ENCODE results near the gene PLOD3.
"Not testable (repeated sequence)": the region's sequence is repeated elsewhere in the genome, so short reads cannot be mapped to it uniquely, and the experiment has no call there.

Gene PLOD3

GRCh38 chr7:101201695-101202602 is 15.4 kb downstream of the PLOD3 start:
- FAIRE-seq: no peak
- TF ChIP-seq POU2F2 (IDR thresholded peaks at IDR 0.05; ENCODE audit: low read depth, low read length): no peak
- TF ChIP-seq SPI1 (IDR thresholded peaks at IDR 0.05; ENCODE audit: low read depth, low read length): peak; percentile 38
- TF ChIP-seq TAF1 (IDR thresholded peaks at IDR 0.05; ENCODE audit: low read depth, low read length): no peak
- no peak for TF ChIP-seq PAX5 (IDR thresholded peaks at IDR 0.05; ENCODE audit: insufficient read depth, low read length, severe bottlenecking)
- no peak for TF ChIP-seq POLR2A (IDR thresholded peaks at IDR 0.05; ENCODE audit: low read depth, low read length)
- no peak for DNase-seq (ENCODE audit: insufficient read length, low spot score)

DNA sequence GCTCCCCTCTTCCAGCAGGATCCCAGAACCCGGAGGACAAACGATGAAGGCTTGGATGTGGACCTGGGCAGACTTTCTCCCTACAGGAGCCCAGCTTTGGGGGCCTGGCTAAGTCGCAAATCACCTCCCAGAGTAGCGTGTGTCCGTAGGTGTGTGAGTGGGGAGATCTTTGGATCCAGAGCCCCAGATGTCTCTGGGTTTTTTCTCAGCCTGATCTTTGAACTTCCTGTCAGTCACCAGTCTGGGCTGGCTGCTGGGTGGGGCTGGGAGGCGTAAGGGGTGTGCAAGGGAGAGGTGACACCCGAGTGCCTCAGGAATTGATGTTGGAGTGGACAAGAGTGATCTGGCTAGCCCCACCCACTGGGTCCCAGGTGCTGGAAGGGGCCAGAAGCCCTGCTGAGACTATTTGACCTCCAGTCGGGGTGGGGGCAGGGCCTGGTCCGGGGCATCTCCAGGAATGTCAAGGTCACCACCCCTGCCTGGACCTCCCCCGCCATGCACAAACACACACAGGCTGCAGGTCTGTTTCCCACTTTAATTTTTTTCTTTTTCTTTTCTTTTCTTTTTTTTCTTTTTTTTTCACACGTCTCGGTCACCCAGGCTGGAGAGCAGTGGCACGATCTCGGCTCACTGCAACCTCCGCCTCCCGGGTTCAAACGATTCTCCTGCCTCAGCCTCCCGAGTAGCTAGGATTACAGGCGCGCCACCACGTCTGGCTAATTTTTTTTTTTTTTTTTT is 16.4 kb downstream of the PLOD3 start, which contains the start of gene MOGAT3:
TSS of gene MOGAT3 (minus strand) at position 175 of the 738 bp plus-strand sequence. CDS start 182 bp downstream, outside the sequence.
- FAIRE-seq (no peak), DNase-seq (ENCODE audit: insufficient read length, low spot score) (no peak)
- TF ChIP-seq POU2F2 (IDR thresholded peaks at IDR 0.05; ENCODE audit: low read depth, low read length) (no peak), POLR2A (IDR thresholded peaks at IDR 0.05; ENCODE audit: low read depth, low read length) (no peak), POLR2AphosphoS5 (IDR thresholded peaks at IDR 0.05; ENCODE audit: low read depth, low read length) (no peak), PAX5 (IDR thresholded peaks at IDR 0.05; ENCODE audit: insufficient read depth, low read length, severe bottlenecking) (no peak), SPI1 (IDR thresholded peaks at IDR 0.05; ENCODE audit: low read depth, low read length) (no peak), TAF1 (IDR thresholded peaks at IDR 0.05; ENCODE audit: low read depth, low read length) (no peak)

- FAIRE-seq (no peak), DNase-seq (ENCODE audit: insufficient read length, low spot score) (no peak)
- TF ChIP-seq PAX5 (IDR thresholded peaks at IDR 0.05; ENCODE audit: insufficient read depth, low read length, severe bottlenecking) (no peak), POU2F2 (IDR thresholded peaks at IDR 0.05; ENCODE audit: low read depth, low read length) (no peak), TAF1 (IDR thresholded peaks at IDR 0.05; ENCODE audit: low read depth, low read length) (no peak), POLR2AphosphoS5 (IDR thresholded peaks at IDR 0.05; ENCODE audit: low read depth, low read length) (no peak), POLR2A (IDR thresholded peaks at IDR 0.05; ENCODE audit: low read depth, low read length) (no peak), SPI1 (IDR thresholded peaks at IDR 0.05; ENCODE audit: low read depth, low read length) (no peak)
Measured at GRCh38 chr7:101200504-101200861, 16.9 kb downstream of the PLOD3 start.

GRCh38 chr7:101199522-101199921 is 17.9 kb downstream of the PLOD3 start:
- not testable (repeated sequence) for DNase-seq (ENCODE audit: insufficient read length, low spot score); FAIRE-seq

DNA sequence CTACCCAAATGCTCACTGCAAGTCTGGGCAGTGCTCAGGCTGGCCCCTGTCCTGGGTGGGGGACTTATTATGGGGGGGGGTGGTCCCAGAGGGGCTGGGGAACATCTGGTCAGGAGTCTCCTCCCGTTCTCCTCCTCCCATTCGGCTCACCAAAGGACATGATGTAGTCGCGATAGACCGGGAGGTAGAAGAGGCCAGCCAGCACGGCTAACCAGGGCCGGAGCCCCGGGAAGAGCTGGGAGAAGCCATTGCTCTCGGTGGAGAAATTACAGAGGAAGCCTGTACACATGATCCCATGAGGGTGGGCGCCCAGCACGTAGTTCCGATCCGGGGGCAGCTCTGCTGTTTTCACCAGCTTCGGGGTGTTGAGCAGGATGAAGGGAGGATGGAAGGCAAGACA is 18.9 kb downstream of the PLOD3 start:
- TF ChIP-seq POLR2AphosphoS5 (IDR thresholded peaks at IDR 0.05; ENCODE audit: low read depth, low read length): no peak
- no peak for TF ChIP-seq TAF1 (IDR thresholded peaks at IDR 0.05; ENCODE audit: low read depth, low read length)
- TF ChIP-seq PAX5 (IDR thresholded peaks at IDR 0.05; ENCODE audit: insufficient read depth, low read length, severe bottlenecking): no peak
- FAIRE-seq (no peak), DNase-seq (ENCODE audit: insufficient read length, low spot score) (no peak)

- no peak for DNase-seq (ENCODE audit: insufficient read length, low spot score)
- FAIRE-seq: no peak
- no peak for TF ChIP-seq POLR2AphosphoS5 (IDR thresholded peaks at IDR 0.05; ENCODE audit: low read depth, low read length)
- TF ChIP-seq PAX5 (IDR thresholded peaks at IDR 0.05; ENCODE audit: insufficient read depth, low read length, severe bottlenecking): no peak
Measured at GRCh38 chr7:101197991-101198390, 19.4 kb downstream of the PLOD3 start.

DNA sequence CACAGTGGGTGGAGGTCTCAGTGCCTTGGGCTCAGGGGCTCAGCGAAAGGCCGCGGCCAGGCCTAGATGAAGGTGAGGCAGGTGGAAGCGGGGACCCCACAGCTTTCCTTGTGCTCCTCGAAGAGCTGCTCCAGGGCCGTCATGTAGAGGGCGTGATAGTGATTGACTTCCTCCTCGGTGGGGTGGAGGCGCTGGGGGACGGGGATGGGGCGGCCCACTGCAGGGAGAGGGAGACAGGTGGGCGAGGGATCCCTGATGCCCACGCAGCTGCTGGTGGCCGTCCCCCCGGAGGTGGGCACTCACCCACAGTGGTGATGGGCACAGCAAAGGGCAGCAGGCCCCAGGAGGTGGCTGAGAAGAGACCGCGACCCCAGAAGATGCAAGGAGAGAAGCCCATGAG is 21.5 kb downstream of the PLOD3 start:
- TF ChIP-seq POU2F2 (IDR thresholded peaks at IDR 0.05; ENCODE audit: low read depth, low read length): no peak
- TF ChIP-seq POLR2A (IDR thresholded peaks at IDR 0.05; ENCODE audit: low read depth, low read length): no peak
- DNase-seq (ENCODE audit: insufficient read length, low spot score): no peak
- FAIRE-seq: no peak

- FAIRE-seq: no peak
- TF ChIP-seq POLR2AphosphoS5 (IDR thresholded peaks at IDR 0.05; ENCODE audit: low read depth, low read length) (no peak), SPI1 (IDR thresholded peaks at IDR 0.05; ENCODE audit: low read depth, low read length) (no peak), TAF1 (IDR thresholded peaks at IDR 0.05; ENCODE audit: low read depth, low read length) (no peak), PAX5 (IDR thresholded peaks at IDR 0.05; ENCODE audit: insufficient read depth, low read length, severe bottlenecking) (no peak), POLR2A (IDR thresholded peaks at IDR 0.05; ENCODE audit: low read depth, low read length) (no peak), POU2F2 (IDR thresholded peaks at IDR 0.05; ENCODE audit: low read depth, low read length) (no peak)
- DNase-seq (ENCODE audit: insufficient read length, low spot score): no peak
Measured at GRCh38 chr7:101189109-101189508, 28.3 kb downstream of the PLOD3 start.

DNA sequence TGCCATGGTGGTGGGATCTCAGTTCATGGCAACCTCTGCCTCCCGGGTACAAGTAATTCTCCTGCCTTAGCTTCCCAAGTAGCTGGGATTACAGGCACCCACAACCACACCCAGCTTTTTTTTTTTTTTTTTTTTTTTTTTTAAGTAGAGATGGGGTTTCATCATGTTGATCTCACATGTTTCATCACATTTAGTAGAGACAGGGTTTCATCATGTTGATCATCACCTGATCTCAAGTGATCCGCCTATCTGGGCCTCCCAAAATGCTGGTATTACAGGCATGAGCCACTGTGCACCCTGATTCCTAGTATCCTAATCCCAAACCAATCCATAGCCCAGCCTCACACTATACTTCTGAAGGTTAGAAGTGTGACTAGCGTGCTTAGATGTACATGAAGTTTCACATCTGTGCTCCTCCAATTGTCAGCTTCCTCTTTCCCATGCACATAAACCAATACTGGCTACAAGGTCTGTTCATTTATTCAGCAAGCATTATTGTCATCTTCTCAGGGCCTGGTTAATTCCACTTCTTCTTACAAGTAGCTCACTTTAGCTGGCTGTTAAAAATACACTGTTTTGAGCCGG is 30.4 kb downstream of the PLOD3 start:
- FAIRE-seq: no peak
- TF ChIP-seq POLR2AphosphoS5 (IDR thresholded peaks at IDR 0.05; ENCODE audit: low read depth, low read length) (no peak), SPI1 (IDR thresholded peaks at IDR 0.05; ENCODE audit: low read depth, low read length) (peak; percentile 41), POLR2A (IDR thresholded peaks at IDR 0.05; ENCODE audit: low read depth, low read length) (no peak)
- DNase-seq (ENCODE audit: insufficient read length, low spot score): no peak

DNA sequence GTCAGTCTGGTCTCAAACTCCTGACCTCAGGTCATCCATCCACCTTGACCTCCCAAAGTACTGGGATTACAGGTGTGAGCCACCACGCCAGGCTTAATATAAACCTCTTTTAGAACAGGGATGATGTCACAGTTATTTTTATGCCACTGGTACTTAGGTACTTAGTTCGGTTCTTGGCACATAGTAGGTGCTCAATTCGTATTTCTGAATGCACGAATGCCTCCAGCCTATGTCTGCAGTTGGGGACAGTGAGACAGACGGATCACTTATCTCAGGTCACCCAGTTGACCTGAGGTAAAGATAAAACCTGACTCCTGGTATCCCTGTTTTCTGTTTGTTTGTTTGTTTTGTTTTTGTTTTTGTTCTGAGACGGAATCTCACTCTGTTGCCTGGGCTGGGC is 31.2 kb downstream of the PLOD3 start:
- DNase-seq (ENCODE audit: insufficient read length, low spot score) (no peak), FAIRE-seq (no peak)
- no peak for TF ChIP-seq SPI1 (IDR thresholded peaks at IDR 0.05; ENCODE audit: low read depth, low read length)
- no peak for TF ChIP-seq TAF1 (IDR thresholded peaks at IDR 0.05; ENCODE audit: low read depth, low read length)
- no peak for TF ChIP-seq POU2F2 (IDR thresholded peaks at IDR 0.05; ENCODE audit: low read depth, low read length)
- TF ChIP-seq POLR2A (IDR thresholded peaks at IDR 0.05; ENCODE audit: low read depth, low read length): no peak
- TF ChIP-seq PAX5 (IDR thresholded peaks at IDR 0.05; ENCODE audit: insufficient read depth, low read length, severe bottlenecking): no peak
- no peak for TF ChIP-seq POLR2AphosphoS5 (IDR thresholded peaks at IDR 0.05; ENCODE audit: low read depth, low read length)

Data from GM12891 (cell line).